Lower leg skin (tissue), 3 donors: ENCODE measurements around the gene RCAN2.

ENCODE experiments used
- CTCF ChIP-seq, 3 donors: fragments of 450-650 bp; IDR thresholded peaks; one replicate each; pipeline ENCODE4 v1.5.1; 2016; ENCODE audit warnings: antibody characterized with exemption in 3 of 3, mild to moderate bottlenecking in 3 of 3, moderate library complexity in 2 of 3
- POLR2A ChIP-seq, 2 donors: fragments of 450-650 bp; IDR thresholded peaks; one replicate each; pipeline ENCODE4 v1.6.1; 2016 to 2017; ENCODE audit warnings: antibody characterized with exemption in 2 of 2, mild to moderate bottlenecking in 1 of 2, moderate library complexity in 1 of 2

- TF ChIP-seq CTCF (IDR thresholded peaks at IDR 0.05) (no peak), POLR2A (IDR thresholded peaks at IDR 0.05) (no peak)
Observed at GRCh38 chr6:46291880-46292279, 199.4 kb downstream of the RCAN2 start.
